Stimulated activated naive B cell treated with anti-CD40 and anti-IgM and Interleukin-4, amounts not matched to agents 10 μg/mL and 1 μg/mL and 100 μg/mL, for 72 hours (primary cell): ENCODE data around the gene TCAP.

Experiments
- ATAC-seq, 2 donors: fragments of 150-1000 bp; cut with Tn5 transposase; replicated peaks; 2 replicates each; pipeline ENCODE4 v1.10.0; 2021; ENCODE audit warnings: moderate library complexity in 1 of 2
- DNase-seq: peaks from one replicate; pipeline ENCODE4 v3.0.0; 2021
- H3K27ac Mint-ChIP-seq: one replicate; pipeline ENCODE4 v1.8.0; 2022; ENCODE audit warnings: mild to moderate bottlenecking, mixed read lengths
- H3K27me3 Mint-ChIP-seq, 2 donors: one replicate each; pipeline ENCODE4 v1.8.0; 2022; ENCODE audit warnings: mixed read lengths in 2 of 2
- H3K36me3 Mint-ChIP-seq, 2 donors: one replicate each; pipeline ENCODE4 v1.8.0; 2022; ENCODE audit warnings: mixed read lengths in 2 of 2, mild to moderate bottlenecking in 1 of 2
- H3K4me1 Mint-ChIP-seq, 2 donors: one replicate each; pipeline ENCODE4 v1.8.0; 2022; ENCODE audit warnings: mixed read lengths in 2 of 2, mild to moderate bottlenecking in 1 of 2
- H3K4me3 Mint-ChIP-seq, 2 donors: one replicate each; pipeline ENCODE4 v1.8.0; 2022; ENCODE audit warnings: mild to moderate bottlenecking in 2 of 2, mixed read lengths in 2 of 2, moderate library complexity in 1 of 2
- H3K9me3 Mint-ChIP-seq, 2 donors: one replicate each; pipeline ENCODE4 v1.8.0; 2022; ENCODE audit warnings: mixed read lengths in 2 of 2, mild to moderate bottlenecking in 1 of 2

TCAP gene

GRCh38 chr17:39625198-39625785, 39.9 kb upstream of the TCAP start:
- Mint-ChIP-seq H3K4me3 (no peak overlapping the region), H3K4me1 (peaks cover 26 to 45% of the 10 kb centered on the region in 2 donors), H3K9me3 (no peaks in the 10 kb centered on the region), H3K36me3 (peaks cover 0 to 2% of the 10 kb centered on the region in 2 donors), H3K27me3 (peaks cover 40 to 42% of the 10 kb centered on the region in 2 donors), H3K27ac (peak overlapping the region; percentile 11)
- ATAC-seq: no peak
- no peak for DNase-seq

GRCh38 chr17:39626171-39627046, 38.7 kb upstream of the TCAP start, which contains the start of gene PPP1R1B:
Gene PPP1R1B (plus strand): TSS chr17:39626952. CDS start chr17:39627393, 441 bp downstream.
- Mint-ChIP-seq H3K4me3 (peak within 1 kb of the TSS; percentile 79 to 81), H3K9me3 (no peaks in the 10 kb centered on the region), H3K27me3 (peaks cover 45% of the 10 kb centered on the region in 2 donors), H3K4me1 (peaks cover 26 to 45% of the 10 kb centered on the region in 2 donors), H3K27ac (peak within 1 kb of the TSS; percentile 28), H3K36me3 (peaks cover 0 to 2% of the 10 kb centered on the region in 2 donors)
- ATAC-seq (peak in 1 of 2 donors; percentile 17), DNase-seq (no peak)

GRCh38 chr17:39627047-39627711, 38.0 kb upstream of the TCAP start:
- ATAC-seq (no peak), DNase-seq (no peak)
- H3K9me3 Mint-ChIP-seq: no peaks in the 10 kb centered on the region
- H3K27me3 Mint-ChIP-seq: peaks cover 51% of the 10 kb centered on the region in 2 donors
- H3K4me1 Mint-ChIP-seq: peaks cover 24 to 37% of the 10 kb centered on the region in 2 donors
- H3K27ac Mint-ChIP-seq: peak overlapping the region; percentile 28
- peak overlapping the region; percentile 79 to 81 for H3K4me3 Mint-ChIP-seq
- H3K36me3 Mint-ChIP-seq: peaks cover 0 to 2% of the 10 kb centered on the region in 2 donors

- Mint-ChIP-seq H3K4me1 (peaks cover 20 to 32% of the 10 kb centered on the region in 2 donors), H3K27ac (no peak overlapping the region), H3K36me3 (peaks cover 0 to 2% of the 10 kb centered on the region in 2 donors), H3K27me3 (peaks cover 51% of the 10 kb centered on the region in 2 donors), H3K9me3 (no peaks in the 10 kb centered on the region), H3K4me3 (peak overlapping the region; percentile 44 to 46)
- ATAC-seq: no peak
- no peak for DNase-seq
These were observed 37.2 kb upstream of the TCAP start for GRCh38 chr17:39627712-39628516.

GRCh38 chr17:39628655-39629493, 36.3 kb upstream of the TCAP start:
- H3K4me3 Mint-ChIP-seq: no peak overlapping the region
- peaks cover 51% of the 10 kb centered on the region in 2 donors for H3K27me3 Mint-ChIP-seq

GRCh38 chr17:39629494-39629880, 35.7 kb upstream of the TCAP start:
- Mint-ChIP-seq H3K27me3 (peaks cover 48 to 50% of the 10 kb centered on the region in 2 donors), H3K4me1 (peaks cover 20 to 31% of the 10 kb centered on the region in 2 donors), H3K36me3 (peaks cover 0 to 2% of the 10 kb centered on the region in 2 donors), H3K27ac (no peak overlapping the region), H3K4me3 (no peak overlapping the region), H3K9me3 (no peaks in the 10 kb centered on the region)
- DNase-seq (no peak), ATAC-seq (no peak)

More at GRCh38 chr17:39628655-39629493, 36.3 kb upstream of the TCAP start:
- H3K9me3 Mint-ChIP-seq: no peaks in the 10 kb centered on the region
- H3K27ac Mint-ChIP-seq: no peak overlapping the region
- DNase-seq (no peak), ATAC-seq (no peak)
- peaks cover 17 to 28% of the 10 kb centered on the region in 2 donors for H3K4me1 Mint-ChIP-seq
- peaks cover 0 to 2% of the 10 kb centered on the region in 2 donors for H3K36me3 Mint-ChIP-seq

- Mint-ChIP-seq H3K4me1 (peaks cover 20 to 31% of the 10 kb centered on the region in 2 donors), H3K27ac (no peak overlapping the region), H3K9me3 (no peaks in the 10 kb centered on the region), H3K36me3 (peaks cover 0 to 2% of the 10 kb centered on the region in 2 donors), H3K27me3 (peaks cover 44 to 46% of the 10 kb centered on the region in 2 donors), H3K4me3 (no peak overlapping the region)
- DNase-seq: no peak
- ATAC-seq: no peak
These were observed 35.3 kb upstream of the TCAP start for GRCh38 chr17:39629898-39630297.

GRCh38 chr17:39631403-39631802, 33.7 kb upstream of the TCAP start:
- H3K9me3 Mint-ChIP-seq: no peaks in the 10 kb centered on the region
- no peak overlapping the region for H3K4me3 Mint-ChIP-seq
- no peak for ATAC-seq
- peak overlapping the region; percentile 42 for H3K27ac Mint-ChIP-seq
- no peaks in the 10 kb centered on the region for H3K36me3 Mint-ChIP-seq
- H3K27me3 Mint-ChIP-seq: peaks cover 29 to 31% of the 10 kb centered on the region in 2 donors
- H3K4me1 Mint-ChIP-seq: peaks cover 19 to 28% of the 10 kb centered on the region in 2 donors
- DNase-seq: no peak

- H3K9me3 Mint-ChIP-seq: no peaks in the 10 kb centered on the region
- peaks cover 22 to 24% of the 10 kb centered on the region in 2 donors for H3K27me3 Mint-ChIP-seq
- H3K36me3 Mint-ChIP-seq: no peaks in the 10 kb centered on the region
- H3K27ac Mint-ChIP-seq: peak overlapping the region; percentile 42
- ATAC-seq (no peak), DNase-seq (no peak)
- no peak overlapping the region for H3K4me3 Mint-ChIP-seq
- H3K4me1 Mint-ChIP-seq: peaks cover 18 to 25% of the 10 kb centered on the region in 2 donors
These were observed 32.8 kb upstream of the TCAP start for GRCh38 chr17:39632153-39632941.

GRCh38 chr17:39633570-39634183, 31.5 kb upstream of the TCAP start:
- H3K27ac Mint-ChIP-seq: no peak overlapping the region
- ATAC-seq (no peak), DNase-seq (no peak)
- H3K36me3 Mint-ChIP-seq: peaks cover 0 to 3% of the 10 kb centered on the region in 2 donors
- H3K4me3 Mint-ChIP-seq: no peak overlapping the region
- no peaks in the 10 kb centered on the region for H3K9me3 Mint-ChIP-seq
- H3K4me1 Mint-ChIP-seq: peaks cover 27 to 37% of the 10 kb centered on the region in 2 donors
- peaks cover 10 to 17% of the 10 kb centered on the region in 2 donors for H3K27me3 Mint-ChIP-seq

GRCh38 chr17:39634384-39634871, 30.7 kb upstream of the TCAP start:
- ATAC-seq: no peak
- H3K4me1 Mint-ChIP-seq: peaks cover 33 to 45% of the 10 kb centered on the region in 2 donors
- H3K27me3 Mint-ChIP-seq: peaks cover 9 to 14% of the 10 kb centered on the region in 2 donors
- no peak overlapping the region for H3K4me3 Mint-ChIP-seq
- H3K36me3 Mint-ChIP-seq: peaks cover 3 to 4% of the 10 kb centered on the region in 2 donors
- H3K9me3 Mint-ChIP-seq: no peaks in the 10 kb centered on the region
- H3K27ac Mint-ChIP-seq: no peak overlapping the region
- DNase-seq: no peak
